ENCODE data around the gene CARNS1. TPM values are rescaled to one million over a fixed set of nuclear protein-coding genes. Genes with fewer than 3 reads are reported as not detected.

CARNS1 gene
- total RNA-seq, 1 experiment from 2014 or later, result 1.3 TPM

- peak; percentile 57; the same call in 1 of the 2 replicates for TF ChIP-seq NFYB (CRISPR knock-in tag; conservative IDR thresholded peaks at IDR 0.05; ENCODE audit: low read depth)
Observed at GRCh38 chr11:67409781-67410368, 5.6 kb upstream of the CARNS1 start (continued).

GRCh38 chr11:67410369-67410831 is 5.1 kb upstream of the CARNS1 start:
- Mint-ChIP-seq H3K27ac (no peak overlapping the region), H3K27me3 (ENCODE audit: low read depth) (peaks cover 21% of the 10 kb centered on the region), H3K4me3 (0 out of 2 replicates have a peak overlapping the region, but pooled peaks have one; percentile 22), H3K9me3 (no peaks in the 10 kb centered on the region), H3K4me1 (peaks cover 16% of the 10 kb centered on the region), H3K36me3 (no peaks in the 10 kb centered on the region)
- DNase-seq (ENCODE audit: low spot score), result no peak
- ATAC-seq, result no peak
- POLR2A ChIA-PET, result no interaction called here
- TF ChIP-seq ZSCAN18 (CRISPR knock-in tag; IDR thresholded peaks at IDR 0.05) (no peak), FOXP1 (CRISPR knock-in tag; IDR thresholded peaks at IDR 0.05; ENCODE audit: borderline replicate concordance) (0 out of 2 replicates have a peak, but pooled peaks have one; percentile 12)
- CTCF ChIA-PET, result no interaction called here

GRCh38 chr11:67410984-67411784 is 4.3 kb upstream of the CARNS1 start:
- Mint-ChIP-seq H3K4me1 (peaks cover 19% of the 10 kb centered on the region), H3K4me3 (no peak overlapping the region), H3K27me3 (ENCODE audit: low read depth) (peaks cover 21% of the 10 kb centered on the region), H3K36me3 (no peaks in the 10 kb centered on the region), H3K9me3 (no peaks in the 10 kb centered on the region), H3K27ac (no peak overlapping the region)
- DNase-seq (ENCODE audit: low spot score) (no peak), ATAC-seq (no peak)
- ChIA-PET CTCF (no interaction called here), POLR2A (no interaction called here)
- TF ChIP-seq MYBL2 (CRISPR knock-in tag; IDR thresholded peaks at IDR 0.05), result no peak
- TF ChIP-seq E2F1 (CRISPR knock-in tag; IDR thresholded peaks at IDR 0.05), result no peak
- TF ChIP-seq HMGXB4 (CRISPR knock-in tag; IDR thresholded peaks at IDR 0.05), result no peak
- no peak for TF ChIP-seq NFATC4 (CRISPR knock-in tag; IDR thresholded peaks at IDR 0.05)
- no peak for TF ChIP-seq OVOL2 (CRISPR knock-in tag; IDR thresholded peaks at IDR 0.05; ENCODE audit: borderline replicate concordance)
- no peak for TF ChIP-seq ZNF512 (CRISPR knock-in tag; IDR thresholded peaks at IDR 0.05; ENCODE audit: borderline replicate concordance)
- no peak for TF ChIP-seq TEAD4 (CRISPR knock-in tag; IDR thresholded peaks at IDR 0.05)
- no peak for TF ChIP-seq IRF1 (CRISPR knock-in tag; IDR thresholded peaks at IDR 0.05)
- TF ChIP-seq ZNF532 (CRISPR knock-in tag; IDR thresholded peaks at IDR 0.05; ENCODE audit: borderline replicate concordance), result no peak
- no peak for TF ChIP-seq CREB1 (CRISPR knock-in tag; IDR thresholded peaks at IDR 0.05)
- no peak for TF ChIP-seq ATF1 (CRISPR knock-in tag; IDR thresholded peaks at IDR 0.05)
- no peak for TF ChIP-seq STAT6 (CRISPR knock-in tag; conservative IDR thresholded peaks at IDR 0.05; ENCODE audit: low read depth)
- no peak for TF ChIP-seq GABPB1 (CRISPR knock-in tag; IDR thresholded peaks at IDR 0.05)
- no peak for TF ChIP-seq CREM (CRISPR knock-in tag; IDR thresholded peaks at IDR 0.05)

Data from WTC11 (cell line).